AG09309 (cell line): ENCODE results near the gene SPINT2.

Source experiments
- DNase-seq: peaks from one replicate; pipeline ENCODE4 v3.0.0-alpha.2; 2010; ENCODE audit warnings: low read depth
- H3K4me3 ChIP-seq: 2 replicates; pipeline ENCODE4 v1.5.1; 2011; ENCODE audit warnings: mild to moderate bottlenecking, low read depth, low read length, moderate library complexity; ENCODE audit not compliant: control insufficient read depth
- TF ChIP-seq, protein P1 (sequence below): IDR thresholded peaks from 2 replicates; pipeline ENCODE4 v1.5.1; 2011; ENCODE audit warnings: mild to moderate bottlenecking, low read depth, low read length, inconsistent platforms; ENCODE audit not compliant: insufficient read depth, control insufficient read depth; ENCODE audit errors: missing control alignments

The SPINT2 gene

GRCh38 chr19:38239816-38240215 is 24.6 kb upstream of the SPINT2 start:
- DNase-seq: no peak
- H3K4me3 ChIP-seq: no peak overlapping the region
- TF ChIP-seq, protein P1, sequence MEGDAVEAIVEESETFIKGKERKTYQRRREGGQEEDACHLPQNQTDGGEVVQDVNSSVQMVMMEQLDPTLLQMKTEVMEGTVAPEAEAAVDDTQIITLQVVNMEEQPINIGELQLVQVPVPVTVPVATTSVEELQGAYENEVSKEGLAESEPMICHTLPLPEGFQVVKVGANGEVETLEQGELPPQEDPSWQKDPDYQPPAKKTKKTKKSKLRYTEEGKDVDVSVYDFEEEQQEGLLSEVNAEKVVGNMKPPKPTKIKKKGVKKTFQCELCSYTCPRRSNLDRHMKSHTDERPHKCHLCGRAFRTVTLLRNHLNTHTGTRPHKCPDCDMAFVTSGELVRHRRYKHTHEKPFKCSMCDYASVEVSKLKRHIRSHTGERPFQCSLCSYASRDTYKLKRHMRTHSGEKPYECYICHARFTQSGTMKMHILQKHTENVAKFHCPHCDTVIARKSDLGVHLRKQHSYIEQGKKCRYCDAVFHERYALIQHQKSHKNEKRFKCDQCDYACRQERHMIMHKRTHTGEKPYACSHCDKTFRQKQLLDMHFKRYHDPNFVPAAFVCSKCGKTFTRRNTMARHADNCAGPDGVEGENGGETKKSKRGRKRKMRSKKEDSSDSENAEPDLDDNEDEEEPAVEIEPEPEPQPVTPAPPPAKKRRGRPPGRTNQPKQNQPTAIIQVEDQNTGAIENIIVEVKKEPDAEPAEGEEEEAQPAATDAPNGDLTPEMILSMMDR: no peak

DNA sequence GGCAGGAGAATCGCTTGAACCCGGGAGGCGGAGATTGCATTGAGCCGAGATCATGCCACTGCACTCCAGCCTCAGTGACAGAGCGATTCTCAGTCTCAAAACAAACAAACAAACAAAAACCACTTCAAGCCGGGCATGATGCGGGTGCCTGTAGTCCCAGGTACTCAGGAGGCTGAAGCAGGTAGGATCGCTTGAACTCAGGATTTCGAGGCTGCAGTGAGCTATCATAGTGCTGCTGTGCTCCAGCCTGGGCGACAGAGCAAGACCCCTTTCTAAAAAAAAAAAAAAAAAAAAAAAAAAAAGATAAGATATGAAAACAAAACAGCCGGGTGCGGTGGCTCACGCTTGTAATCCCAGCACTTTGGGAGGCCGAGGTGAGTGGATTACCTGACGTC is 21.1 kb upstream of the SPINT2 start:
- TF ChIP-seq, protein P1: no peak
- no peak for DNase-seq
- H3K4me3 ChIP-seq: no peak overlapping the region

GRCh38 chr19:38245826-38246498 is 18.4 kb upstream of the SPINT2 start:
- TF ChIP-seq, protein P1: no peak
- no peak overlapping the region for H3K4me3 ChIP-seq
- DNase-seq: no peak

- no peak for DNase-seq
- no peak overlapping the region for H3K4me3 ChIP-seq
- TF ChIP-seq, protein P1: no peak
Observed at GRCh38 chr19:38247126-38247525, 17.2 kb upstream of the SPINT2 start.

GRCh38 chr19:38247734-38248268 is 16.6 kb upstream of the SPINT2 start:
- TF ChIP-seq, protein P1: no peak
- no peak for DNase-seq
- no peak overlapping the region for H3K4me3 ChIP-seq

- TF ChIP-seq, protein P1: no peak
- no peak overlapping the region for H3K4me3 ChIP-seq
- no peak for DNase-seq
Observed at GRCh38 chr19:38248421-38248820, 16.0 kb upstream of the SPINT2 start.
